Mucosa of descending colon (tissue), 3 donors: Measurements from ENCODE around the gene GOLGA7B. TPM values are rescaled to one million over a fixed set of nuclear protein-coding genes. Genes with fewer than 3 reads are reported as not detected.

Experiments
- ATAC-seq: fragments of 200-7000 bp; cut with Tn5 transposase; one replicate; pipeline ENCODE4 v1.9.1; 2020; ENCODE audit warnings: mild to moderate bottlenecking, moderate library complexity
- DNase-seq, 3 donors: peaks; one replicate each; pipeline ENCODE4 v3.0.0-alpha.2; 2020
- H3K36me3 ChIP-seq: fragments of 200-600 bp; one replicate; pipeline ENCODE4 v1.8.0; 2021; ENCODE audit warnings: low read depth, mild to moderate bottlenecking
- H3K4me1 ChIP-seq: fragments of 200-600 bp; one replicate; pipeline ENCODE4 v1.8.0; 2021; ENCODE audit warnings: low read depth, mild to moderate bottlenecking
- H3K4me3 ChIP-seq: fragments of 200-600 bp; one replicate; pipeline ENCODE4 v1.8.0; 2021; ENCODE audit warnings: mild to moderate bottlenecking
- H3K9me3 ChIP-seq: fragments of 200-600 bp; one replicate; pipeline ENCODE4 v1.8.0; 2021; ENCODE audit warnings: mild to moderate bottlenecking
- CTCF ChIP-seq: fragments of 200-600 bp; IDR thresholded peaks from one replicate; pipeline ENCODE4 v1.8.0; 2022; ENCODE audit warnings: antibody characterized with exemption, mild to moderate bottlenecking
- intact Hi-C, 2 donors: fragments of 100-400 bp; cut with DNase I in 1 of 2; cut with micrococcal nuclease in 1 of 2; formaldehyde crosslinking; loops; one replicate each; pipeline versions ENCODE4 v1.11.0 to v1.11.1; 2022; cut with DNase I, micrococcal nuclease
- total RNA-seq, 3 donors: library from RNA; stranded (reverse); fragmentation: NEBNext Ultra II Directional in 2 of 3; extraction: Animal tissue kit (Norgen Biotek cat#: 25700) in 2 of 3; gene quantifications; one replicate each; pipeline versions ENCODE4 v1.2.1 to v1.2.4, GENCODE V29; 2021 to 2023
- donor health status: DM: no; HTN: no; CAD: no; lungs with moderate emphysema.
- donor health status: DM: no; HTN: no; CAD: no.
- donor health status: DM: no; HTN: yes; CAD: no.

Gene GOLGA7B
- total RNA-seq, 3 donors from 2014 or later, result 0.29 to 0.92 (median 0.63) TPM

GRCh38 chr10:97818572-97818971 lies 31.1 kb upstream of the GOLGA7B start:
- no peak for DNase-seq
- ATAC-seq, result no peak
- intact Hi-C loops, result no loop called here
- H3K9me3 ChIP-seq, result no peaks in the 10 kb centered on the region
- H3K4me1 ChIP-seq, result no peaks in the 10 kb centered on the region
- TF ChIP-seq CTCF, result no peak
- H3K4me3 ChIP-seq, result no peak overlapping the region
- H3K36me3 ChIP-seq, result no peaks in the 10 kb centered on the region

- TF ChIP-seq CTCF, result no peak
- DNase-seq (no peak), ATAC-seq (no peak)
- H3K9me3 ChIP-seq, result no peaks in the 10 kb centered on the region
- H3K4me3 ChIP-seq, result no peak overlapping the region
- no peaks in the 10 kb centered on the region for H3K36me3 ChIP-seq
- H3K4me1 ChIP-seq, result no peaks in the 10 kb centered on the region
- intact Hi-C loops, result no loop called here
These were observed 29.4 kb upstream of the GOLGA7B start for GRCh38 chr10:97820096-97820704.

GRCh38 chr10:97821308-97822038 lies 28.2 kb upstream of the GOLGA7B start:
- intact Hi-C loops, result no loop called here
- TF ChIP-seq CTCF, result no peak
- ATAC-seq (no peak), DNase-seq (no peak)
- Histone ChIP-seq H3K9me3 (no peaks in the 10 kb centered on the region), H3K4me3 (no peak overlapping the region), H3K4me1 (no peaks in the 10 kb centered on the region), H3K36me3 (no peaks in the 10 kb centered on the region)

- intact Hi-C loops, result no loop called here
- DNase-seq (no peak), ATAC-seq (no peak)
- Histone ChIP-seq H3K36me3 (no peaks in the 10 kb centered on the region), H3K4me3 (no peak overlapping the region), H3K4me1 (no peaks in the 10 kb centered on the region), H3K9me3 (no peaks in the 10 kb centered on the region)
- TF ChIP-seq CTCF, result no peak
These were observed 27.4 kb upstream of the GOLGA7B start for GRCh38 chr10:97822261-97822687.

- TF ChIP-seq CTCF, result no peak
- ATAC-seq (peak; percentile 64), DNase-seq (peak in 1 of 3 donors; percentile 13)
- Histone ChIP-seq H3K36me3 (no peaks in the 10 kb centered on the region), H3K4me1 (no peaks in the 10 kb centered on the region), H3K9me3 (no peaks in the 10 kb centered on the region), H3K4me3 (no peak overlapping the region)
- intact Hi-C loops, result no loop called here
These were observed 25.9 kb upstream of the GOLGA7B start for GRCh38 chr10:97823734-97824133.
